Kidney tubule cell (primary cell): ENCODE data around the gene RPS6KA5.
"Not testable (repeated sequence)": the region's sequence is repeated elsewhere in the genome, so short reads cannot be mapped to it uniquely, and the experiment has no call there.

Experiments used
- DNase-seq: peaks from one replicate; pipeline ENCODE4 v3.0.0-alpha.2; 2018; ENCODE audit warnings: low spot score

RPS6KA5 gene

DNA sequence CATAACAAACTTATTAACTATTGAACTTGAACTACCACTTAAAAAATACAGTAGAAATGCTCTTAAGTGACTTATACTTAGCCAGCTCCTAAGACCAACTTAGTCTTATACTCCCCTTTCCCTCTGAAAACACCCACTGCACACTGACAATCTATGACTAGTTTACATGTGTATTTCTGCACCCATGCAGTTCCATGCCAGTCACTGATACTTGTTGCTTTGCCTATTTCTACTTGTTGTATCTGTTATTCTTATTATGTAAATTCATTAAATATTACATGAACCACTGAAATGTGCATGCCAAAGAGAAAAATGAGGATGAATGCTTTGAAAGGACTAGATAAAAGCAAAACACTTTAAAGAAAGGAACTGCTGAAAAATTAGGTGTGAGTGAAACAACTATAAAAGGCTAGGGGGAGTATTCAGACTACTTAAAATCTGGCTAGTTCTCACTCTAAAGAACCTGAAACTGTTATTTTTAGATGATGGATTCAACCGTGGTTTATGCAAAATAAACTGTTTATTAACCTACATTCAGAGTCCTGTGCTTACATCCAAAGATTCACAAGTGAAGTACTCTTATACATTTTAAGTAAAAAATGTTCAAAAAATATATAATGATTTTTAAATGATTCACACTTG is 74.7 kb downstream of the RPS6KA5 start:
- no peak for DNase-seq

DNA sequence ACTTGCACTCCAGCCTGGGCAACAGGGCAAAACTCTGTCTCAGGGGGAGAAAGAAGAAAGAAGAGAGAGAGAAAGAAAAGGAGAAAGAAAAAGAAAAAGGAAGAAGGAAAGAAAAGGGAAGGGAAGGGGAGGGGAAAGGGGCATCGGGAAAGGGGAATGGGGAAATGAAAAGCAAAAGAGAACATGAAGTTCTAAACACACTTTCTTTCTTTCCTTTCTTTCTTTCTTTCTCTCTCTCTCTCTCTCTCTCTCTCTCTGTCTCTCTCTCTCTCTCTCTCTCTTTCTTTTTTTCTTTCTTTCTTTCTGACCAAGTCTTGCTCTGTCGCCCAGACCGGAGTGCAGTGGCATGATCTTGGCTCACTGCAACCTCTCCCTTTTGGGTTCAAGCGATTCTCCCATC is 76.9 kb downstream of the RPS6KA5 start:
- no peak for DNase-seq

DNA sequence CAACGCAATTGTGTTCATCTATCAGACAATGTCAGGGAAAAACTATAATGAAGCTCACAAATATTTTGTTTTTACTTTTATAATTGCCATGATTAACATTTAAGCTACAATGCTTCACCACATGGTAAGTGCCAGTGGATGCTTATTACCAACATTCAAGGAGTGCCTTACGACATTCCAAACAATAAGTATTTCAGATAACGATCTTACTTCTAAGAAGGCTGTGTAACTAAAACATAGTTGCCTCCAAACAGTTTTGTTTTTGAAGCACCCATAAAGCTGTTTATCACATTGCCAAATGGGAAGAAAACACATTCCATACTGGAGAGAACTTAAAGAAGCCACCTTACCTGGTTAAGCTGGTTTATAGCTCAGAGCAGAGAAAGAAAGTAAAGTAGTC is 78.8 kb downstream of the RPS6KA5 start:
- DNase-seq = no peak

DNA sequence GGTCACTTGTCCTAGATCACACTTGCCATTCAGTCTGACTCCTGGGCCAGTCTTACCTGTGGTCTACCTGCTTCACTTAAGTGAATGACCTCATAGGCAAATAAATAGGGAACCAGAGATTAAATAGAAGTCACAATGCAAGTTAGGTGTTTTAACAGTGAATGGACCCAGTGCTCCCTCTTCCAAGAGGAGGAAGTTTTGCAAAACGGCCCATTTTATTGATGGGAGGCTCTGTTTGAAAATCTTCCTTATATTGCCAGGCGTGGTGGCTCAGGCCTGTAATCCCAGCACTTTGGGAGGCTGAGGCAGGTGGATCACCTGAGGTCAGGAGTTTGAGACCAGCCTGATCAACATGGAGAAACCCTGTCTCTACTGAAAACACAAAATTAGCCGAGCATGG is 79.8 kb downstream of the RPS6KA5 start:
- not testable (repeated sequence) for DNase-seq

DNA sequence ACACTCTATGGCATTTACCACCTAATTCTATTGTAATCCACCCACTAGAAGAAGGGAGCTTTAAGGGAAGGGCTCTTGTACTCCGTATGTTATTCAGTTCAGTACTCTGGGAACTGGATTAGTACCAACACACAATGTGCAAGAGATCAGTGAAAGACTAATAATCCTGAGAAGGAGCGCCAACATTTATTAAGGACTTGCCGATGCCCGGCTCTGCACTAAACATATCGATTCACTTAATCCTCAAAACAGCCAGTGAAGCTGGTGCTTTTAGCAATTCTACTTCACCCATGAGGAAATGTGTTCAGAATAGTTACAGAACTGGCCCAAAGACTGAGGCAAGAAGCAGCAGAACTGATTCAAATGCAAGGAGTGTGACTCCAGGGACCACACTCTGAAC is 80.9 kb downstream of the RPS6KA5 start:
- no peak for DNase-seq

DNA sequence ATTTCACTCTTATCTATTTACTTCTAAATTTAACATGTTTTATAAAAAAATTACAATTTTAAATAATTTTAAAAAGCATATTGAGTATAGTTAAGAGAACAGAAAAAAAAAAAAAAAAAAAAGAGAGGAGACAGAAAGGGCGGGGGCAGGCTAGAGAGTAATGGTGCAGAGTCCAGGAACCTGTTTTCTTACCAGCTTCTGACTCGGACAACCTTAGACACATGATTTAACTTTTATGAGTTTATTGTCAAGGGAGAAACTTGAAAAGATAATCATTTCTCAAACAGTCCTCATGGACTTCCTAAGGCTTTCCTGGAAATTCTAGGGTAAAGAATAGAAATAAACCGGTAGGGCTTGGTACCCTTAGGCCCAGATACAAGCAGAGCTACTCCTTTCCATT is 84.3 kb downstream of the RPS6KA5 start:
- no peak for DNase-seq

DNA sequence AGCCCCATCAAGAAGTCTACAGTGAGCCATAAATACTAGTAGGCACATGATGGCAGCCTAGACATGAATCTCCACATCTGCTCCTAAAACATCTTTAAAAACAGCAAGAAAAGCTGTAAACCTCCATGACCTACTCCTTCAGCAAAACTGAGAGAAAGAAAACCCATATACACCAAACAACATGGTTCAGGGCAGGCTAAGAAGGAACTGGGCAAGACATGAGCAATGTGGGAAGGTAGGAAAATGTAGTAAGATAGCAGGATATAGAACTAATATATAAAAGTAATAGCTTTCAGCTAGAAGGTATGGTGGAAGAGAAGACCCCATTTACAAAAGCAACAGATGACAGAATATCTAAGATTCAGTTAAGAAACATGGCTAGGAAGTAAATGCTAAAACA is 88.8 kb downstream of the RPS6KA5 start:
- DNase-seq = no peak

DNA sequence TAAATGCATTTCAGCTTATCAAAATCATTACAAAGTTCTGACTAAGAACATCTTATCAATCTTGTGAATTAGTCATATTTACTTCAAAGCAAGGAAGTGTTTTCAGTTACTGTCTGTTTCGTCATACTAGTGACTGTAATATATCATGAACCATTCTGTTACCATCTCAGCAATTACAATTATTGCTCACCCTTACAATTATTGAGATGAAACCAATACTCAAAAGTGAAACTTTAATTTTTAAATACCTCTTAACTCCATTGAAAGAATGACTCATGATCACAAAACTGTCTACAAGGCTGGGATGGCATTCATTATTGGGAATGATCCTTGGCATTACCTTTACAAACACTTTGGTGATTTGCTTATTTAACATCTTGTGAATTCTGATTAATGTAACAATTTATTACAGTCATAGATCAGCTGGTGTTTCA is 90.3 kb downstream of the RPS6KA5 start:
- peak; percentile 40 for DNase-seq

DNA sequence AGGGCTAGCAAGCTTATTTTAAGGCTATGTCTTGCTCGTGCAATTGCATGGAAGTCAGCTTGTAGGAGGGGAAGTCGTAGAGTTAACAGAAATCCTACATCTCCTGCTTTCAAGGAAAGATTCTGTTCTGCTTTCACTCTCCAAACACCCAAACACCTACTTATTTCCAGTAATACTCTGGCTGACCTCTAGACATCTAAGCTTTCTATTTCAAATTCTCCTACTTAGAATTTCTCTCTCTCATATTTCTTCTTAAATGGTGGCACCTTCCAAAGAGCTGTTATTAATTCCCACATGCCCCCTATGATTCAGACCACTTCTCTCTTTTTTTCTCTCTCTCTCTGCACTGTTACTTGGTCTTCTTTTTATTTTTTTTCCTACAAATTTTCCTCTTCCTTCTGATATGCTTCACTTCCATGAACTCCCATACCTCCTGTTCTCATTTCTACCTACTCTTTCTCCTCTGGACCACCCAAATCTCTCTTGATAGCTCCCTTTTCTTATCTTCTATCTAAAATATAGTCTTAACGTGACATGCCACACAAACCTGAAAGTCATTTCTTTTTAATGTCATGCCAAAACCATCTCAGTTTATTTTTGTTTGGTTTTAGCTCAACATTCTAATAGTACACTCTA is 90.8 kb downstream of the RPS6KA5 start:
- DNase-seq = no peak

DNA sequence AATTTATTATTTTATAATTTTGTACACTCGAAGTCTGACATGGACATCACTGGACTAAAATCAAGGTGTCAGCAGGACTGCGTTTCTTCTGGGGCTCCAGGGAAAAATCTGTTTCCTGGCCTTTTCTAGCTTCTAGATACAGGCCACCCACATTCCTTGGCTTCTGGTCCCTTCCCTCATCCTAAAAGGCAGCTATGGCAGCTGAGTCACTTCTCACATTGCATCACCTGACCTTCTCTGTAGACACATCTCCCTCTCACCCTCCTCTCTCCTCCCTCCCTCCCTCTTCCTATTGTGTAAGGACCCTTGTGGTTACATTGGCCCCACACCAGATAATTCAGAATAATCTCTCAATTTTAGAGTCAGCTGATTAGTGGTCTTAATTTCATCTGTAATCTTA is 92.4 kb downstream of the RPS6KA5 start:
- DNase-seq = no peak

DNA sequence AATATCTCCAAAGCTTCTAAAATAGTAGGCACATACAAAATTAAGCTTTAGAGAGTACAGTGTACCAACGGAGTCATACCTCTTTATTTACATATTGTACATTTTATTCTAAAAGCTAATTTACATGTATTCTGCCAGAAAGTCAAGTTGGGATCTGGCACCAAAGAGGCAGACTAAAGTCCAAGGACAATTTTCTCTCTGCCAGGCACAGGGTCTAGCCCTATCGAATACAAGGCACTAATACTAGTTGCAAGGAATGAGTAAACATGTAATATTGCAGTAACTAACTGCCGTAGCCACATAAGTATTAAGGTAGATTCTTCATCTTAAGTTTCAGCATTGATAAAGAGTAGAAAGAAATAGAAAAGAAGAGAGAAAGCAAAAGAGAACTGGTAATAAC is 93.9 kb downstream of the RPS6KA5 start:
- no peak for DNase-seq

DNA sequence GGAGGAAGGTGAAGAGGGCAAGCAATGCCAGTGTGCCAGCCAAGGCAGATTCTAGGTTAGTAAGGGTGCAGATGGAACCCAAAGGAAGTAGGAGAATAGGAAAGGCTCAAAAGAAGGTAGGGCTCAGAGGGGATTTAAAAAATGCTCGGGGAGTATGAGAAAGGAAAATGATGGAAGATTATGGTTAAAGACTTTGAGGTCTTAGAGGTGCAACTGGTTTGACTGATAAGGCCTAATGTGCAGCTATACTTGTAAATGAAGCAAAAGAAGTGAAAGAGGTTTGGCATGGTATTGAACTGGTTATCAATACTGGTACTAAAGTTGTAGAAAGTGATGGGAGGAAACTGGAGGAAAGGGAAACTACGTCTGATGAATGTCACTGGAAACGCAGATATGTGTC is 94.7 kb downstream of the RPS6KA5 start:
- no peak for DNase-seq

DNA sequence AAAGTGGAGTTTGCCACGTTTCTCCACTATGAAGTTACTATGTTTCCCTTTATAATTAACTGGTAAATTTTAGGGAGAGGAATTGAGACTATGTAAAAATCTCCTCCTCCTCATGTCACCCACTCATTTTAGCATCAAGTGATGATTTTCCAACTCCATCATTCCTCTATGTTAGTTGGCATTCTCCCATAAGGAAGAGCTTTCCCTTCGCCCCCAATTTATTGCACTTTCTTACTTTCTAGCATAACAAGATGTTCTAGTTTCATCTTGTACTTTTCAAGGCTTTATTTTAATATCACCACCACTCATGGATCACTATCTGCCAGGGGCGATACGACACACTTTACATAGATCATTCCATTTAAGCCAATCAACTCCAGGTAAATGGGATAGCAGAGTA is 97.1 kb downstream of the RPS6KA5 start:
- DNase-seq = no peak

DNA sequence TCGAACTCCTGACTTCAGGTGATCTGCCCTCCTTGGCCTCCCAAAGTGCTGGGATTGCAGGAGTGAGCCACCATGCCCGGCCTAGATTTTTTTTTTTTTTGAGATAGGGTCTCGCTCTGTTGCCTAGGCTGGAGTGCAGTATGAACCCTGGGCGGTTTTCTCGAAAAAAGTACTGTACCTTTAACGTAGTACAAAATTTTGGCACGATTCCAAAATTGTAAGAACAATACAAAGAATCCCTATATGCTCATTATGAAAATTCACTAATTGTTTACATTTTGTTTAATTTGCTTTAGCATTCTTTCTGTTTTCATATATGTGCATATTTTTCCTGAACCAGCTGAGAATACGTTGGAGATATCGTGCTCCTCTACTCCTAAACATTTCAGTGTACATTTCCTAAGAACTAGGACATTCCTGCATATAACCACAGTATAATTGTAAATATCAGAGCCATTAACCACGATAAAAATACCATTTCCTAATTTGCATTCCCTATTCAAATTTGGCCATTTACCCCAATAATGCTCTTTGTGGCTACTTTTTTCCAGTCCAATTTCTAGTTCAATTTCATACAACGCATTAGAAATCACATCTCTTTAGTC is 97.8 kb downstream of the RPS6KA5 start:
- no peak for DNase-seq

DNA sequence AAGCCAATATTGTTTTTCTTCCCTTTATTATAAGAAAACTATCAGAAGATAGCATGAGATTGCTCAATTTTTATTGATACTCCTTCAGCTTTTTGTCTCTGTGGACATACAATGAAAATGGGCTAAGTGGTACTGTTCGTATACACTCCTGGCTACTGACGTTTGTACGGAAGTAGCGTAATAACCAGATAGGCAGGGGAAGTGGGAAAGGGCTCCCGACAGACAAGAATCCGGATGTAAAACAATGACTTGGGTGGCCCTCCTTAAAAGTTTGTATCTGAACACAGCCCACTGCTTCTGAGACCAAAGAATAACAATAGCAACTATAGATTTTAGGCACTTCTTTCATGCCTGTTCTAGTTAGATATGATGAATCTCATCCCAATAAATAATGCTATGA is 99.6 kb downstream of the RPS6KA5 start:
- DNase-seq = no peak

DNA sequence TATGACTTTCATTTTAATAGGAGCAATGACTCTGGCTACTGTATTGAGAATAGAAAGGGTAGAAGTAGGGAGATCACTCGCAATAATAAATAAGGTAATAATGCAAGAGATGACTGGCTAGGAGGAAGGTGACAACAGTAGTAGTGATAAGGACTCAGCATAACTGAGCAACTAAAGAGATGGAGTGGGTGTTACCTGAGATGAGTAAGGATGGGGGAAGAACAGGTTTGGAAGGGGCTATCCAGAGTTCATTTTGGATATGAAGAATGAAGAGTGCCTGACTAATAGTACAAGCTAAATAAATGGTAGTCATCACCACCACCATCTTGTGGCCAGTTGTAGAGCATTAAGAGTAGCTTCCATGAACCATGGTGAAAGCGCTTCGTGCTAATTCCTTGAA is 101.1 kb downstream of the RPS6KA5 start:
- DNase-seq = no peak

DNA sequence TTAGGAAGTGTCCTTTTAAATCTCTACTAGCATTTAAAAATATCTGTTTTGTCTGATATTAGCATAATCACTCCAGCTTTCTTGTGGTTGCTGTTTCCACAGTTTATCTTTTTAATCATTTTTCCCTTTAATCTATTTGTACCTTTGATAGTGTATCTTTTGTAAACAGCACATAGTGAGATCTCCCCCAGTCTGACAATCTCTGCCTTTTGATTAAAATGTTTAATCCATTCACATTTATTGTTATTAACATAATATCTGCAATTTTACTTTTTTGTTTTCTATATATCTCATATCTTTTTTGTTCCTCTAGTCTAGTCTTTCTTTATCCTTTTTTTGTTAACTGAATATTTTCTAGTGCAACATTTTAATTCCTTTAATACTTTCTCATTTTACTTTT is 104.2 kb downstream of the RPS6KA5 start:
- no peak for DNase-seq

DNA sequence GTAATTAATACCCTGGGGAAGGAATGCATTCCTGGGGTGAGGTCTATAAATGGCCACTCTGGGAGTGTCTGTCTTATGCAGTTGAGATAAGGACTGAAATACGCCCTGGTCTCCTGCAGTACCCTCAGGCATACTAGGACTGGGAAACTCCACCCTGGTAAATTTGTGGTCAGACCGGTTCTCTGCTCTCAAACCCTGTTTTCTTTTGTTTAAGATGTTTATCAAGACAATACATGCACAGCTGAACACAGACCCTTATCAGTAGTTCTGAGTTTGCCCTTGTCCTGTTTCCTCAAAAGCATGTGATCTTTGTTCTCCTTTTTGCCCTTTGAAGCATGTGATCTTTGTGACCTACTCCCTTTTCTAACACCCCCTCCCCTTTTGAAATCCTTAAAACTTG is 106.8 kb downstream of the RPS6KA5 start:
- not testable (repeated sequence) for DNase-seq

DNA sequence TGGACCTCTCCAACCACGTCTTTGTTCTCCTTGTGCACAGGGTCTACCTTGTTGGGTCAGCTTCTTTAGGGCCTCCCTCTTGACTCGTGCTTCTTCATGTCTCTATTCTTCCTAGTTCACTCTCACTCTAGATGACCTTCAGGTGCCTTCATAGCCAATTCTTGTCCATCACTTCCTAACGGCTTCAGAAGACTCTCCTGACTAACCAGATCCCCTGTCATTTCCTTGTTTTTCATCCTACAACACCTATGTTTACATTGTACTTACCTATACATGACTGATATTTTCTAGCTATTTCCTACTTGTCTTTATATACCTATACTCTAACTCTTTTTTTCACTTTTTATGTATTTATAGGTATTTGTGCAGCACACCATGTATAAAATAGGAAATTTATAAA is 117.1 kb downstream of the RPS6KA5 start:
- no peak for DNase-seq

DNA sequence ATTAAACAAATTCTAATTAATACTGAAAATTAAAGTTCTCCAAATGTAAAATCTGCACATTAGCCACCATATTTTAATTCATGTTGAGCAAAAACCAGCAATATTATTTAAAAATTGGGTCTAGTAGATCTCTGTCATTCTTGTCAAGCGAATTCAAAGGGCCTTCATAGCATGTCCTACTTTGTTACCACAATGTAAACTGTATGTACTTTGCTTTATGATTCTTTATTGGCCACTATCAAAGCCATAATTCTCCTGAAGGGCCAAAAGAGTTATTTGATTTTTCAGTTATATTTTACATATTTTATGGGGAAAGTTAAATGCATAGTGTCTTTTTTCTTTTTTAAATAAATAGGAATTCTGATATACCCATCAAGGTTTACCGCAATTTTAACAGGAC is 117.9 kb downstream of the RPS6KA5 start:
- no peak for DNase-seq

DNA sequence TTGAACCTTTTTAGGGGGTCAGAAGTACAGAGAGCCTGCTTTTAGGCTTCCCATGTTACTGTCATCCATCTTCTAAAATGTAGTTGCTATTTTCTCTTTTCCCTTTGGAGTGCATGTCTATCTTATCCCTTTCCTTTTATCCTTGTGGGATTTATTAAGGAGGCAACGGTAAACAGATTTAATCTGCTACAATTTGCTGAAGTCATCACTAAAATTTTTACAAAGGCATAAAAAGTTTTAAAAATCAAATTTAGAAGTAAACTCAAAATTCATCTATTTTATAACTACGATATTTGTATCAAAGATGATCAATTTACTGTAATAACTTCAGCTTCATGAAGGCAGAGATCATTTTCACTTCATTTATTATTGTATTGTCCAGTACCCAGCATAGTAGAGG is 118.7 kb downstream of the RPS6KA5 start:
- DNase-seq = no peak

DNA sequence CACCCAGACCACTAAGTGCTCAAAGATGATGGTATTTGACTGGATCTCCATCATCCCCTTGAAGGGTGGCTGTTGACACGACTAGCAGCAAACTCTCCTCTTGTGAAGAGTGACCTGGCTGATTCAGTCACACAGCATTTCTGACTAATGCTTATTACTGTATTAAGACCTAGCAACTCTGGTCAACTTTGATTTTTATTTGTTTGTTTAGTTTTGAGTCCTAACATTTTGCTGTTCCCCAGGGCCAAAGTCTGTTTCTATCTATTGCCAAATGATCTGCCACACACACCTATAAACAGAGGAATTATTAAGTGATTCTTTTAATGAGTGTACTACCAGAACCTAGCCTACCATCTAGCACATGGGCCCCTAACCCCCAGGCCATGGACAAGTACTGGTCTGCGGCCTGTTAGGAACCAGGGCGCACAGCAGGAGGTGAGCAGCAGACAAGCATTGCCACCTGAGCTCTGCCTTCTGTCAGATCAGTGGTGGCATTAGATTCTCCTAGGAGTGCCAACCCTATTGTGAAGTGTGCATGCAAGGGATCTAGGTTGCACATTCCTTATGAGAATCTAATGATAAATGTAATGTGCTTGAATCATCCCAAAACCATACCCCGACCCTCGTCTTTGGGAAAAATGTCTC is 120.0 kb downstream of the RPS6KA5 start:
- no peak for DNase-seq

DNA sequence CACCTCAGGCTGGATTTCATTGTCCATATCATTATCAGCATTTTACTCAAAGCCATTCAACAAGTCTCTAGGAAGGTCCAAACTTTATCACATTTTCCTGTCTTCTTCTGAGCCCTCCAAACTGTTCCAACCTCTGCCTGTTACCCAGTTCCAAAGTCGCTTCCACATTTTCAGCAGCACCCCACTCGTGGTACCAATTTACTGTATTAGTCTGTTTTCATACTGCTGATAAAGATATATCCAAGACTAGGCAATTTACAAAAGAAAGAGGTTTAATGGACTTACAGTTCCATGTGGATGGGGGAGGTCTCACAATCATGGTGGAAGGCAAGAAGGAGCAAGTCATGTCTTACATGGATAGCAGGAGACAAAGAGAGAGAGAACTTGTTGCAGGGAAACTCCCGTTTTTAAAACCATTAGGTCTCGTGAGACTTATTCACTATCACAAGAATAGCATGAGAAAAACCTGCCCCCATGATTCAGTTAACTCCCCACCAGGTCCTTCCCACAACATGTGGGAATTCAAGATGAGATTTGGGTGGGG is 121.1 kb downstream of the RPS6KA5 start:
- DNase-seq = not testable (repeated sequence)
